ENCODE results near the gene SLX4IP.
A peak's percentile ranks its signal among the peaks of the same experiment; 100 is the strongest.
"Not testable (repeated sequence)": the region's sequence is repeated elsewhere in the genome, so short reads cannot be mapped to it uniquely, and the experiment has no call there.

The SLX4IP gene

DNA sequence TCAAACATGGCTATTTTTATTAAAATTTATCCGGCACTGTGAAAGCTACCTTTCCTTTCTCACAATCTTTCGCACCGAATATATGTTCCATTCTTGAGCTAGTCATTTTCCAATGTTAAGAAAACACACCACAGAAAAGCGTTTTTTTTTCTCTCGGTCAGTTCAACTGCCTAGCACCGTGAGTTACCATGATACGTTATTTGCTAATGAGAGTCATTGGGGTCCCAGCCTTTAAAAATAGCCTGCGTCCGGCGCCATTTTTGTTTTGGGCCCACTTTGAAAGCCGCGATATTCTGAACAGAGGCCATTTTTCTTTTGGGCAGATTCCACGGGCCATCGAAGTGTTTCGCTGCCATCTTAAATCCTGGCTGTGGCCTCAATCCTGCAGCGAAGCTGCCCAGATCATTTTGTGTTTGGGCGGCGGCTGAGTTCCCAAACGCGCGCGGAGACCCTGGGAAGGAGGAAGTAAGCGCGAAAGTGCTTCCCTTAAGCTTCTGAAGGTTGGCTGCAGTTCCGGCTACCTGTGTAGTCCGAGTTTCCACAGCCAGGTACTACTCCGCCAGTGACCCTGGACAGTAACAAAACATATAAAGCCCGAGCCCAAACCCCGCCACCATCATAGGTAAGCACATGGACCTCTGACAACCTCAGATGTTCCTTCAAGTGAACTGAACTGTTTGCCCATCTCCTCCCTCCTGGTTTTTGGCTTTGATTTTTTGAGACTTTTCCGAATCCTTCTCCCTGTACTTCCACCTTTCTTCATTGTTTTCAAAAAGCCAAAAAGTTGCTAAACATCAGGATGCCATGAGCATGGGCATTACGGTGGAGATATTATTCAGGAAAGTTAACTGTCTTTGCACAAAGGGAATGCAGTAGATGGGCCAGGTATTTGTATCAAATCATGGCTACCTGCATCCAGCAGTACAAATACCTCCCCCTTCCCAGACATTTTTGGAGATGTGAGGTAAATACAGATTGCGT, at the start of gene SLX4IP:
Gene SLX4IP (plus strand): TSS at position 474 of the 981 bp plus-strand sequence. CDS start 22,900 bp downstream, outside the sequence.
- H3K4me3 ChIP-seq (ENCODE audit: low read depth, low read length): peak within 1 kb of the TSS; percentile 87

- no peak overlapping the region for H3K4me3 ChIP-seq (ENCODE audit: low read depth, low read length)
Observed at GRCh38 chr20:10385850-10386544, 49.1 kb upstream of the SLX4IP start.

DNA sequence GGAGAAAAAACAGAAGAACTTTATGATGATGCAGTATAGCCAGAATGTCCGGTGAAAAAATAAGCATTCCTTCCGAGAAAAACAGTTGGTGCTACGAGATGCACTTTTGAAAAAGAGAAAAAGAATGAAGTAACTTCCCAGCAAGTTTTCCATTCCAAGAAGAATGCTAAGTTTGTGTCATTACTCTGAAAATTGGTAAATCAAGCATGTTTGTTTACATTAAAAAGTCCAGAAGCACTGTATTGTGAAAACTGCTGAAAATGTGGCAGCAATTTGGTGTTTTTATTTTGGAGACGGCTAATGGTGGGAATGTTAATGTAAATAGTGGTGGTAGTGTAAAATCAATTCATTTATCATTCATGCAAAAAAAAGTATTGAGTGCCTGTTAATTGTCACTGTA, 47.4 kb upstream of the SLX4IP start:
- no peak overlapping the region for H3K4me3 ChIP-seq (ENCODE audit: low read depth, low read length)

GRCh38 chr20:10388597-10388996, 46.5 kb upstream of the SLX4IP start:
- no peak overlapping the region for H3K4me3 ChIP-seq (ENCODE audit: low read depth, low read length)

GRCh38 chr20:10390709-10391108, 44.4 kb upstream of the SLX4IP start:
- H3K4me3 ChIP-seq (ENCODE audit: low read depth, low read length): no peak overlapping the region

DNA sequence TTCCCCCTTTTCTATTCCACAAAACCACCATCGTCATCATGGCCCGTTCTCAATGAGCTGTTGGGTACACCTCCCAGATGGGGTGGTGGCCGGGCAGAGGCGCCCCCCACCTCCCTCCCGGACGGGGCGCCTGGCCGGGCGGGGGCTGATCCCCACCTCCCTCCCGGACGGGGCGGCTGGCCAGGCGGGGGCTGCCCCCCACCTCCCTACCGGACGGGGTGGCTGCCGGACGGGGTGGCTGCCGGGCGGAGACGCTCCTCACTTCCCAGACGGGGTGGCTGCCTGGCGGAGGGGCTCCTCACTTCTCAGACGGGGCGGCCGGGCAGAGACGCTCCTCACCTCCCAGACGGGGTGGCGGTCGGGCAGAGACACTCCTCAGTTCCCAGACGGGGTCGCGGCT, 40.4 kb upstream of the SLX4IP start:
- not testable (repeated sequence) for H3K4me3 ChIP-seq (ENCODE audit: low read depth, low read length)

DNA sequence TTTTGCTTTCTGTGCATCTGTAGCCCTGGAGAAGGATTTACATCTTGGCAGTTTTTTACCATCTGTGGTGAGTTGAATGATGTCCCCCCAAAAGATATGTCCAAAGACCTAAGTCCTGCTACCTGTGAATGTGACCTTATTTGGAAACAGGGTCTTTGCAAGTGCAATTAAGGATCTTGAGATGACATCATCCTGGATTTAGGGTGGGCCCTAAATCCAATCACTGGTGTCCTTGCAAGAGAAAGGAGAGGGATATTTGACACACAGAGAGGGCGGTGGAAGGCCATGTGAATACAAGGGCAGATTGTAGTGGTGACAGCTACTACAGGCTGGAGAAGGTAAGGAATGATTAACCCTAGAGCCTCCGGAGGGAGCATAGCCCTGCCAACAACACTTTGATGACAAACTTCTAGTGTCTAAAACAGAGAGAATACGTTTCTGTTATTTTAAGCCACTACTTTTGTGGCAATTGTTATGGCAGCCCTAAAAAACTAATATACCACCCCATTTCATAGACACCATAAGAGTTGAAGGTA, 36.2 kb upstream of the SLX4IP start:
- no peak overlapping the region for H3K4me3 ChIP-seq (ENCODE audit: low read depth, low read length)

DNA sequence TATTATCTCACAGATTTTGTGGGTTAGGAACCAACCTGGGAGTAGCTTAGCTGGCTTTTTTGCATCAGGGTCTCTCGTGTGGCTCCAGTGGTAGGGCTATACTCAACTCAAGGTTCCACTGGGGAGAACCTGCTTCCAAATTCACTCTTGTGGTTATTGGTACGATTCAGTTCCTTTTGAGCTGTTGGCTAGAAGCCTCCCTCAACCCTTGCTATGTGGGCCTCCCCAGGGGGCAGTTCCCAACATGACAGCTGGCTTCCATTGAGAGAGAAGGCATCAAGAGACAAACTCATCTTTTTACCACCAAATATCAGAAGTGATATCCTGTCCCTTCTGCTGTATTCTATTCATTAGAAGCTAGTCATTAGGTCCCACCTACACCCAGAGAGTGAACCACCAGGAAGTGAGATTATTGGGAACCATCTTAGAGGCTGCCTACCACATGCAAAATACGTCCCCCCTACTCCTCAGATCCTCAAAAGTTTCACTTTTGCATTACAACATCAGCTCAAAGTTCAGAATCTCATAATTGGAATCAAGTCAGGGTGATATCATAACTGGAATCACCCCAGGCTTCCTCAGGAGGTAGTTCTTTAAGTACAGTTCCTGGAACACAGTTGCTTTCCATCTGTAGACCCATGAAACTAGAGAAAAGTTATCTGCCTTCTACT, 32.0 kb upstream of the SLX4IP start:
- no peak overlapping the region for H3K4me3 ChIP-seq (ENCODE audit: low read depth, low read length)

DNA sequence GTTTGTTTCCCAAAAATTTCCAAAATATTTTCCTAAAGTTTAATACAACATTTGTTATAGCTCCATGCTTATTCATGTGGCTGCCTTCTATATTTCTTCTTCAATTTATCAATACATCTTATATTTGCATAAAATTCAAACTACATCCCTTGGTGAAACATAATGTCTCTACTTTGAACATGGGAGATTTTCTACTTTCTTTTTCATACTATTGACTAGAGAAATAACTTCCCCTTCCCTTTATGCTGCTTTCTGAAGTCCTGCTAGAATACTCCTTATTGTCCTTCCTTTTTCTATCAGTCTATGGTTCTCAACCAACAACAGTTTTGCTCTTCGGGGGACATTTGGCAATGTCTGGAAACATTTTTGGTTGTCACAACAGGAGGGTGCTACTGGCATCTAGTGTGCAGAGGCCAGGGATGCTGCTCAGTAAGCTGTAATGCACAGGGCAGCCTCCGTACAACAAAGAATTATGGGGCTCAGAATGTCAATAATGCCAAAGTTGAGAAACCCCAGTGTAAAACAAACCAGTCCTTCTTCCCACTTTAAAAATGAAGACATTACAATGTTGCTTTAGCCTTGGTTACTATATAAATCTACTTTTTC, 31.0 kb upstream of the SLX4IP start:
- H3K4me3 ChIP-seq (ENCODE audit: low read depth, low read length): no peak overlapping the region

- no peak overlapping the region for H3K4me3 ChIP-seq (ENCODE audit: low read depth, low read length)
Observed at GRCh38 chr20:10404959-10405530, 30.1 kb upstream of the SLX4IP start.

DNA sequence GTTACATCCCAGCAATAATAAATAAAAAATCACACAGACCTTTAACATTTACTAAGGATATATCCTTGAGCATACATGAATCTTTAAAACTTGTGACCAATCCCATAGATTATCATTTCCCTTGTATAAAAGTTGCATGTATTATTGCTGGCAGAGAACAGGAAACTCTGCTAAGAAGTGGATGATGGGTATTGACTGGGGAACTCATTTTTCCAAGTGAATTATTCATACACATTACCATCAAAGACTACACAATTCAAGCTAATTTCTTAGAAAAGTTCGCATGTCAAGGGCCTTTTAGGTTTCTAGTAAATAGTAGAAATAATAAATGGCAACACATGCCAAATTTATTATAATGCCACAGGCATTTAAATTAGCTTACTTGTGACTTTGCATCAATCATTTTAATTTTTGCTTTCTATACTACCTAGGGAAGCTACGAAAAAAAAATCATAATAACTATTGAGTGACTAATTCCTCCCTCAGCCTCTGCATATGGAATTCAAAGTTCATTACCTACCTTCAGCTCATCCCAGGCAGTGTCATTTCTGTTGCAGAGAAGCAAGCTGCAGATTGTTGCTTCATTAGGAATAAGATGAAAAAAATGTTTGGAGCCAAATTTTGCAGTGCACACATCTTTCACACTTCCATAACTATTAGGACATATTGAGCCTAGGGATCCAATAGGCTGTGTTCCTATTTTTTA, 26.8 kb upstream of the SLX4IP start:
- H3K4me3 ChIP-seq (ENCODE audit: low read depth, low read length): no peak overlapping the region

GRCh38 chr20:10411673-10412072, 23.4 kb upstream of the SLX4IP start:
- no peak overlapping the region for H3K4me3 ChIP-seq (ENCODE audit: low read depth, low read length)

DNA sequence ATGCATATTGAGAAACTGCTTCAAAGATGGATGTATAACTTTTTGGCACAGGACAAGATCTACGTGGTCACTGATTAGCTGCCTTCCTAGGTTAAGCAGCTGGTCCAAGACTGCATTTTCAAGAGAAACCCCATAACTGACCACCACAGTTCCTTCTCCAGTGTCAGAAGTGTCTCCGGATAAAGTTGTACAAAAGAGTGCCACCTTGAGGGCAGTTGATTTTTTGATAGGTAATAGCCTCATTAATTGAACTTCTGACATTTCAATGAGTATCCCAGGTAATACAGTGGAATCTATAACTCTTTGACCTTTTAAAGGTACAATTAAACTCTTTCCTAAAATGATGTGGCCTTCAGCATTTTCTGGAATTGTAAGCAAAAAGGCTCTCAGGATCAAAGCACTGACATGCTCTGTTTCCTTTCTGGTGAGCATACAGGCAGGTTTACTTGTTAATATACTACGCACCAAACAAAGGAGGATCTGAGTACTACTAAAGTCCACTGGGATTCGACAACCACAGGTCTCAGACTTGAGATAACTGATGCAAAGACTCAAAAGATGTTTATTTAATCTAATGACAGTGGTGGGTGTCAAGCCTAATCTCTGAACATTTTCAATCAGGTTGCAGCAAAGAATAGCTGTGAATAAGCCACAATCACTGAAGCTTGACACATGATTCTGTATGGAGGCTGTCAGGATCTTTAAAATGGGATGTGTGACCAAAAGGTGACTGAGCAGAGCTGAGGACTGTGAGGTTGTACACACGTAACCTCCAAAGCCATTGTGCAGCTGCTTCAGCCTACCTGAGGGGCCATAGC, 22.3 kb upstream of the SLX4IP start:
- no peak overlapping the region for H3K4me3 ChIP-seq (ENCODE audit: low read depth, low read length)

GRCh38 chr20:10415013-10415650, 20.0 kb upstream of the SLX4IP start:
- no peak overlapping the region for H3K4me3 ChIP-seq (ENCODE audit: low read depth, low read length)

DNA sequence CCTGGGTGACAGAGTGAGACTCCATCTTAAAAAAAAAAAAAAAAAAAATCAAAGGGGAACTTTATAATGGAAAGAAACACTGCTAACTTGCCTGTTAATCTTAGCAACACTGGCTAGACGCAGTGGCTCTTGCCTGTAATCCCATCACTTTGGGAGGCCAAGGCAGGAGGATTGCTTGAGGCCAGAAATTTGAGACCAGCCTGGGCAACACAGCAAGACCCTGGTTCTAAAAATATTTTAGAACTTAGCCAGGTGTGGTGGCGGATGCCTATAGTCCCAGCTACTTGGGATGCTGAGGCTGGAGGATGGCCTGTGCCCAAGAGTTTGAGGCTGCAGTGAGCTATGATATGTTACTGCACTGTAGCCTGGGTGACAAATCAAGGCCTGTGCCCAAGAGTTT, 17.9 kb upstream of the SLX4IP start:
- not testable (repeated sequence) for H3K4me3 ChIP-seq (ENCODE audit: low read depth, low read length)

- no peak overlapping the region for H3K4me3 ChIP-seq (ENCODE audit: low read depth, low read length)
Observed at GRCh38 chr20:10419550-10420133, 15.5 kb upstream of the SLX4IP start.

DNA sequence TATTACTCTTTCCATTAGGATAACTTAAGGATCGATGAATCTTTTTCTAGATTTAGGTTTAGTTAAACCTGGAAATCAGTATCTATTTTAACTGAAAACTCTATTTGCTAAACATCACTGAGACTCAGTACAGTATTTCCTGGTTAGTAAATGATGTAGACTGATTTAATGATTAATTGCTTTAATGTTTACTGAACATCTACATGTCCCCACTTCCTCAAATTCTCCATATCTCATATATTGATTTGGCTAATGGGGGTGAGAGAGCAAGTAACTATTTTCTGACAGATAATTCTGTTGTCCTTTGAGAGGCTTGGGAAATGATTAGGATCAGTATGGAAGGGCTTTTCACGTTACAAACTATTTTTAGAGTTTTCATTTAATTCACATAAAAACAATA, 11.4 kb upstream of the SLX4IP start:
- H3K4me3 ChIP-seq (ENCODE audit: low read depth, low read length): no peak overlapping the region

- no peak overlapping the region for H3K4me3 ChIP-seq (ENCODE audit: low read depth, low read length)
Observed at GRCh38 chr20:10427060-10427692, 7.9 kb upstream of the SLX4IP start.

All from iPS-11a (cell line).